IMR-90 (cell line): Measurements from ENCODE around the gene SGMS1. TPM values are rescaled to one million over a fixed set of nuclear protein-coding genes. Genes with fewer than 3 reads are reported as not detected.

ENCODE experiments used
- ATAC-seq: fragments of 200-7000 bp; cut with Tn5 transposase; 2 replicates; pipeline ENCODE4 v1.9.1; 2020; ENCODE audit warnings: low read depth, mild to moderate bottlenecking, moderate library complexity
- BruUV-seq: library from RNA; stranded (reverse); fragments of 400-500 nt; replicated peaks from 2 replicates; lab custom pipeline; 2021; lab: Mats Ljungman, UMichigan
- CTCF ChIA-PET: fragments of 300-600 bp; formaldehyde crosslinking; extraction: SDS; loops from one replicate; lab custom pipeline; 2021; ENCODE audit warnings: antibody characterized with exemption; lab: Yijun Ruan, JAX
- POLR2A ChIA-PET: fragments of 300-600 bp; sonication (Branson Sonifier 250); formaldehyde crosslinking; loops from one replicate; lab custom pipeline; 2022; ENCODE audit warnings: antibody characterized with exemption; ENCODE audit not compliant: unreplicated experiment; lab: Charles Lee
- DNase-seq: peaks from one replicate; pipeline ENCODE4 v3.0.0; 2013
- H2AFZ ChIP-seq: replicated peaks from 2 replicates; pipeline ENCODE3; 2013; ENCODE audit warnings: low read length, mild to moderate bottlenecking; ENCODE audit not compliant: poor library complexity
- H2AK5ac ChIP-seq: 2 replicates; pipeline ENCODE4 v1.6.1; 2013; ENCODE audit warnings: low read depth, low read length, inconsistent platforms
- H2AK9ac ChIP-seq: replicated peaks from 2 replicates; pipeline ENCODE3; 2013; ENCODE audit warnings: mild to moderate bottlenecking, low read depth, low read length, moderate library complexity; ENCODE audit not compliant: poor library complexity
- H2BK120ac ChIP-seq: 2 replicates; pipeline ENCODE4 v1.6.1; 2013; ENCODE audit warnings: low read depth, low read length, inconsistent platforms
- H2BK15ac ChIP-seq: 3 replicates; pipeline ENCODE4 v1.6.1; 2013; ENCODE audit warnings: low read depth, low read length, inconsistent platforms
- H2BK20ac ChIP-seq: 2 replicates; pipeline ENCODE4 v1.6.1; 2013; ENCODE audit warnings: low read depth, mild to moderate bottlenecking, inconsistent platforms, low read length, moderate library complexity
- H2BK5ac ChIP-seq: 2 replicates; pipeline ENCODE4 v1.6.1; 2013; ENCODE audit warnings: mild to moderate bottlenecking, low read depth, low read length, inconsistent platforms; ENCODE audit not compliant: poor library complexity, severe bottlenecking
- H3K14ac ChIP-seq: replicated peaks from 2 replicates; pipeline ENCODE4 v1.6.1; 2013; ENCODE audit warnings: low read depth, low read length, inconsistent platforms
- H3K18ac ChIP-seq: 2 replicates; pipeline ENCODE4 v1.6.1; 2013; ENCODE audit warnings: low read depth, low read length, control low read depth
- H3K23ac ChIP-seq: 2 replicates; pipeline ENCODE4 v1.6.1; 2013; ENCODE audit warnings: low read depth, low read length, inconsistent platforms
- H3K27ac ChIP-seq: 2 replicates; pipeline ENCODE4 v1.5.1; 2013; ENCODE audit warnings: mild to moderate bottlenecking, control low read depth, low read length; ENCODE audit not compliant: insufficient read depth
- H3K27me3 ChIP-seq: 2 replicates; pipeline ENCODE4 v1.6.1; 2013; ENCODE audit warnings: low read length; ENCODE audit not compliant: control insufficient read depth, insufficient read depth
- H3K36me3 ChIP-seq: 2 replicates; pipeline ENCODE4 v1.6.1; 2013; ENCODE audit warnings: low read length, mixed read lengths; ENCODE audit not compliant: control insufficient read depth, insufficient read depth
- H3K4ac ChIP-seq: 2 replicates; pipeline ENCODE4 v1.6.1; 2013; ENCODE audit warnings: low read depth, low read length, inconsistent platforms
- H3K4me1 ChIP-seq: 2 replicates; pipeline ENCODE4 v1.6.1; 2013; ENCODE audit warnings: low read length, mixed read lengths; ENCODE audit not compliant: control insufficient read depth, insufficient read depth
- H3K4me2 ChIP-seq: 2 replicates; pipeline ENCODE4 v1.6.1; 2013; ENCODE audit warnings: low read depth, mild to moderate bottlenecking, control low read depth, low read length, moderate library complexity
- H3K4me3 ChIP-seq: 2 replicates; pipeline ENCODE4 v1.5.1; 2013; ENCODE audit warnings: low read depth, mild to moderate bottlenecking, control low read depth, low read length, moderate library complexity; ENCODE audit not compliant: insufficient read depth
- H3K56ac ChIP-seq: 2 replicates; pipeline ENCODE4 v1.6.1; 2013; ENCODE audit warnings: low read length, inconsistent platforms; ENCODE audit not compliant: insufficient read depth; ENCODE audit errors: extremely low read depth
- H3K79me1 ChIP-seq, 2 experiments: 2 replicates each; pipeline ENCODE4 v1.6.1; 2013; ENCODE audit warnings: low read length in 2 of 2, inconsistent platforms in 1 of 2, low read depth in 1 of 2
- H3K9ac ChIP-seq: 2 replicates; pipeline ENCODE4 v1.6.1; 2013; ENCODE audit warnings: low read depth, low read length, control low read depth
- H3K9me1 ChIP-seq: 2 replicates; pipeline ENCODE4 v1.6.1; 2013; ENCODE audit warnings: low read length, inconsistent platforms; ENCODE audit not compliant: insufficient read depth
- H3K9me3 ChIP-seq: 2 replicates; pipeline ENCODE4 v1.6.1; 2013; ENCODE audit warnings: low read length; ENCODE audit not compliant: control insufficient read depth, insufficient read depth
- H4K20me1 ChIP-seq: 2 replicates; pipeline ENCODE4 v1.6.1; 2013; ENCODE audit warnings: low read length, inconsistent platforms; ENCODE audit not compliant: insufficient read depth
- H4K5ac ChIP-seq: 2 replicates; pipeline ENCODE4 v1.6.1; 2013; ENCODE audit warnings: mild to moderate bottlenecking, low read depth, low read length, control low read depth
- H4K8ac ChIP-seq, 2 experiments: 2 replicates each; pipeline ENCODE4 v1.6.1; 2013; ENCODE audit warnings: low read depth in 2 of 2, low read length in 2 of 2, control low read depth in 1 of 2, inconsistent platforms in 1 of 2
- H4K91ac ChIP-seq: 2 replicates; pipeline ENCODE4 v1.6.1; 2013; ENCODE audit warnings: low read depth, low read length, inconsistent platforms; ENCODE audit not compliant: insufficient read depth
- BHLHE40 ChIP-seq: fragments of 150-350 bp; IDR thresholded peaks from 2 replicates; pipeline ENCODE4 v1.6.1; 2016; ENCODE audit warnings: mild to moderate bottlenecking, low read depth, low read length
- CEBPB ChIP-seq: IDR thresholded peaks from 2 replicates; pipeline ENCODE4 v1.6.1; 2012; ENCODE audit warnings: low read depth, low read length, improper control_type of control experiment
- CHD1 ChIP-seq: IDR thresholded peaks from 2 replicates; pipeline ENCODE4 v1.6.1; 2012; ENCODE audit warnings: low read depth, low read length, improper control_type of control experiment
- FOS ChIP-seq: fragments of 150-350 bp; IDR thresholded peaks from 2 replicates; pipeline ENCODE4 v1.6.1; 2016; ENCODE audit warnings: low read depth, low read length
- MAFK ChIP-seq: IDR thresholded peaks from 2 replicates; pipeline ENCODE4 v1.6.1; 2012; ENCODE audit warnings: low read depth, low read length, improper control_type of control experiment
- MAZ ChIP-seq: IDR thresholded peaks from 2 replicates; pipeline ENCODE4 v1.6.1; 2012; ENCODE audit warnings: low read depth, mild to moderate bottlenecking, low read length, improper control_type of control experiment, moderate library complexity, borderline replicate concordance
- MXI1 ChIP-seq: IDR thresholded peaks from 2 replicates; pipeline ENCODE4 v1.6.1; 2012; ENCODE audit warnings: low read depth, mild to moderate bottlenecking, low read length, moderate library complexity, borderline replicate concordance
- NFE2L2 ChIP-seq: fragments of 150-350 bp; IDR thresholded peaks from 2 replicates; pipeline ENCODE4 v1.6.1; 2016; ENCODE audit warnings: low read depth, mild to moderate bottlenecking, low read length
- POLR2A ChIP-seq: IDR thresholded peaks from 2 replicates; pipeline ENCODE4 v1.6.1; 2012; ENCODE audit warnings: mild to moderate bottlenecking, low read depth, low read length
- RAD21 ChIP-seq: IDR thresholded peaks from 2 replicates; pipeline ENCODE4 v1.6.1; 2012; ENCODE audit warnings: low read length, improper control_type of control experiment
- RCOR1 ChIP-seq: IDR thresholded peaks from 2 replicates; pipeline ENCODE4 v1.6.1; 2012; ENCODE audit warnings: mild to moderate bottlenecking, low read length, improper control_type of control experiment; ENCODE audit not compliant: insufficient replicate concordance
- RFX5 ChIP-seq: IDR thresholded peaks from 2 replicates; pipeline ENCODE4 v1.8.0; 2012; ENCODE audit warnings: low read depth, mild to moderate bottlenecking, low read length, moderate library complexity
- SMC3 ChIP-seq: fragments of 150-350 bp; IDR thresholded peaks from 2 replicates; pipeline ENCODE4 v1.6.1; 2016; ENCODE audit warnings: low read depth, mild to moderate bottlenecking, antibody characterized with exemption, low read length, moderate library complexity
- WGBS, 2 experiments: methylation state at CpG; one replicate each; pipeline versions ENCODE4 v1.1.5 to v1.1.7; 2013; ENCODE audit warnings: missing lambda C conversion rate in 2 of 2; ENCODE audit not compliant: insufficient read length in 1 of 2; ENCODE audit errors: extremely low coverage in 2 of 2; 5-methylcytosine and 5-hydroxymethylcytosine counted together
- dilution Hi-C: fragments of 300-500 bp; cut with HindIII; formaldehyde crosslinking; loops from one replicate; pipeline ENCODE4 v1.14.3; 2018; ENCODE audit warnings: low sequenced_read_pairs; ENCODE audit not compliant: unreplicated experiment
- in situ Hi-C: fragments of 300-500 bp; cut with MboI; formaldehyde crosslinking; loops from 3 replicates; pipeline ENCODE4 v1.14.3; 2019; ENCODE audit warnings: low sequenced_read_pairs, inconsistent platforms, mixed read lengths
- intact Hi-C: fragments of 100-400 bp; cut with micrococcal nuclease; formaldehyde crosslinking; loops from 2 replicates; pipeline ENCODE4 v1.10.0; 2022
- polyA plus RNA-seq, 3 experiments: library from polyadenylated mRNA; depleted of rRNA; stranded (reverse); fragments of >200 nt; gene quantifications; 2 replicates each; pipeline ENCODE4 v1.2.3, GENCODE V29; 2012; ENCODE audit warnings: low replicate concordance in 1 of 3
- total RNA-seq: library from RNA; depleted of rRNA; stranded (reverse); fragments of >200 nt; gene quantifications from 2 replicates; pipeline ENCODE4 v1.2.3, GENCODE V29; 2012
- TF ChIP-seq, protein P1 (sequence below): fragments of 150-350 bp; IDR thresholded peaks from 2 replicates; pipeline ENCODE4 v1.6.1; 2016; ENCODE audit warnings: low read depth, mild to moderate bottlenecking, low read length, moderate library complexity, borderline replicate concordance
- TF ChIP-seq, protein P2 (sequence below): conservative IDR thresholded peaks from 2 replicates; pipeline ENCODE4 v1.5.1; 2012; ENCODE audit warnings: mild to moderate bottlenecking, low read depth, low read length, improper control_type of control experiment

The SGMS1 gene
- total and polyA plus RNA-seq, 2 of the 4 experiments (the other 2 are of a cell fraction): 9.8 to 30.8 TPM

DNA sequence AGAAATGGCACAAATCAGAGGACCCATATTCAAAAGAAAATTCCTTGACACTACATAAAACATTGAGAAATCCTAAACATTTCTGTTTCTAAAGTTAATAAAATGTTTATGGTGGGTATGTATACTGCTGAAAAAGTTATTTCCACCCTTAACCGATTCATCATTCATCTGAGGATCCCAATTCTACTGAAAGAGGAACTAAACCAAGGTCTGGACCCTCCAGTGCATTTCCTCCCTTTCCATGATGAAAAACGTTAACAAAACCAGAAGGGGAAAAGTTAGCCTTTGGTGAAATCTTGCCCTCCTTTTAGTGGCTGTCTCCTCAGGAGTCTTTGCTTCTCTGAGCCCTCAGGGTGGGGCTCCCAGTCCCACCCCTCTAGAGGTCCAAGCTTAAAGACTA, 227.9 kb downstream of the SGMS1 start:
- Histone ChIP-seq H3K18ac (no peak overlapping the region), H3K4ac (no peak overlapping the region), H3K14ac (no peak overlapping the region), H3K27ac (no peak overlapping the region), H3K9ac (no peak overlapping the region), H3K36me3 (no peaks in the 10 kb centered on the region), H4K91ac (no peak overlapping the region), H3K4me2 (no peak overlapping the region), H2BK20ac (no peak overlapping the region), H2AK9ac (no peak overlapping the region), H3K56ac (no peak overlapping the region), H3K9me3 (no peaks in the 10 kb centered on the region), H4K20me1 (peaks cover 5% of the 10 kb centered on the region; the same call in 1 of the 2 replicates), H3K9me1 (peaks cover 8% of the 10 kb centered on the region; the same call in 1 of the 2 replicates), H3K27me3 (no peaks in the 10 kb centered on the region), H4K8ac (no peak overlapping the region), H3K23ac (no peak overlapping the region), H3K79me1 (peaks cover 37 to 55% of the 10 kb centered on the region in 2 experiments), H4K5ac (no peak overlapping the region), H2AFZ (no peak overlapping the region), H2BK5ac (no peak overlapping the region), H2BK15ac (no peak overlapping the region), H2BK120ac (no peak overlapping the region), H2AK5ac (no peak overlapping the region), H3K4me3 (no peak overlapping the region), H3K4me1 (peaks cover 6% of the 10 kb centered on the region)
- dilution Hi-C loops: no loop called here
- ATAC-seq: no peak
- in situ Hi-C loops: no loop called here
- no peak for DNase-seq
- intact Hi-C loops: no loop called here
- no peak for TF ChIP-seq MXI1
- TF ChIP-seq POLR2A: no peak
- TF ChIP-seq, protein P1, sequence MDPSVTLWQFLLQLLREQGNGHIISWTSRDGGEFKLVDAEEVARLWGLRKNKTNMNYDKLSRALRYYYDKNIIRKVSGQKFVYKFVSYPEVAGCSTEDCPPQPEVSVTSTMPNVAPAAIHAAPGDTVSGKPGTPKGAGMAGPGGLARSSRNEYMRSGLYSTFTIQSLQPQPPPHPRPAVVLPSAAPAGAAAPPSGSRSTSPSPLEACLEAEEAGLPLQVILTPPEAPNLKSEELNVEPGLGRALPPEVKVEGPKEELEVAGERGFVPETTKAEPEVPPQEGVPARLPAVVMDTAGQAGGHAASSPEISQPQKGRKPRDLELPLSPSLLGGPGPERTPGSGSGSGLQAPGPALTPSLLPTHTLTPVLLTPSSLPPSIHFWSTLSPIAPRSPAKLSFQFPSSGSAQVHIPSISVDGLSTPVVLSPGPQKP: no peak
- no peak for TF ChIP-seq MAFK
- TF ChIP-seq RCOR1: no peak
- TF ChIP-seq BHLHE40: no peak
- TF ChIP-seq, protein P2, sequence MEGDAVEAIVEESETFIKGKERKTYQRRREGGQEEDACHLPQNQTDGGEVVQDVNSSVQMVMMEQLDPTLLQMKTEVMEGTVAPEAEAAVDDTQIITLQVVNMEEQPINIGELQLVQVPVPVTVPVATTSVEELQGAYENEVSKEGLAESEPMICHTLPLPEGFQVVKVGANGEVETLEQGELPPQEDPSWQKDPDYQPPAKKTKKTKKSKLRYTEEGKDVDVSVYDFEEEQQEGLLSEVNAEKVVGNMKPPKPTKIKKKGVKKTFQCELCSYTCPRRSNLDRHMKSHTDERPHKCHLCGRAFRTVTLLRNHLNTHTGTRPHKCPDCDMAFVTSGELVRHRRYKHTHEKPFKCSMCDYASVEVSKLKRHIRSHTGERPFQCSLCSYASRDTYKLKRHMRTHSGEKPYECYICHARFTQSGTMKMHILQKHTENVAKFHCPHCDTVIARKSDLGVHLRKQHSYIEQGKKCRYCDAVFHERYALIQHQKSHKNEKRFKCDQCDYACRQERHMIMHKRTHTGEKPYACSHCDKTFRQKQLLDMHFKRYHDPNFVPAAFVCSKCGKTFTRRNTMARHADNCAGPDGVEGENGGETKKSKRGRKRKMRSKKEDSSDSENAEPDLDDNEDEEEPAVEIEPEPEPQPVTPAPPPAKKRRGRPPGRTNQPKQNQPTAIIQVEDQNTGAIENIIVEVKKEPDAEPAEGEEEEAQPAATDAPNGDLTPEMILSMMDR: no peak
- no peak for TF ChIP-seq CHD1
- no peak for TF ChIP-seq CEBPB
- no peak for TF ChIP-seq SMC3
- TF ChIP-seq RAD21: no peak
- TF ChIP-seq RFX5: no peak
- TF ChIP-seq FOS: no peak
- TF ChIP-seq NFE2L2: no peak
- no peak for TF ChIP-seq MAZ
- BruUV-seq: no TSS peak
- WGBS, 2 experiments: no CpG with 5 or more reads among the region's 2 CpGs
- POLR2A ChIA-PET: no interaction called here
- CTCF ChIA-PET: interaction anchor here (0.6 kb wide), 1 partner anchor 446 kb away, joined by 4 read pairs; no protein-coding TSS in a partner anchor
